Measurements from ENCODE around the gene JUP.
"Not testable (repeated sequence)": the region's sequence is repeated elsewhere in the genome, so short reads cannot be mapped to it uniquely, and the experiment has no call there.

Gene JUP

DNA sequence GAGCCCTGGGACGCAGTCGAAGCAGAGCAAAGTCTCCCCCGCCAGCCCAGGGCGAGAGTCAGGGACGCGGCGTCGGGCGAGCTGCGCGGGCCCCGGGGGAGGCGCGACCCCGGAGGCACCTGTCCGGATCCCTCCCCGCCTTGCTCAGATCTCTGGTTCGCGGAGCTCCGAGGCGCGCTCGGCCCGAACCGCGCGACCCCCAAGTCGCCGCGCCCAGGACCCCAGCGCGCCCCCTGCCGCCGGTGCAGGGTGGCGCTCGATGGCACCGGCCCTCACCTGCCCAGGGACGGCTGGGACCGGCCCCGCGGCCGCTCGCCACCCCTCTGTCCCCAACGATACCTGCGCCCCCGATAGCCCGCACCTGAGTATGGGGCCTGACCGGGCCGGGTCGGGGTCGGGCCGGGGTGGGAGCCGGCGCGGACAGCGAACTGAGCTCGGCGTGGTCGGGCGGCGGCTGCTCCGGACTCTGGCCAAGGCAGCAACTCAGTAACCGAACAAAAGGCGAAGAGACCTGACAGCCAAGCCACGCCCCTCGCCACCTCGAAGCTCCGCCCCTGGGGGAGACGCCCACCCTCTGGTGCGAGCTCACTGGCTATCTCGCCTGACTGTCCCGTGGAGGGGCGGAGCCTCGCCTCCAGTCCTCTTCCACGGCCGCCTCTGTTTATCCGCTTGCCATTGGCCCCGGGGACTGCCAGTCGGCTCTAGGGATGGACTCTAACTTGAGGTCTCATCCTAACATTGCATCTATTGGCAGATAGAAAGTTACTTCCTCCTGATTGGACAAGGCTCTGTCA is at the start of gene JUP:
Gene JUP (minus strand): TSS at position 485 of the 794 bp plus-strand sequence. CDS start 14,857 bp downstream, outside the sequence.
- in situ Hi-C loops (cut with MboI; ENCODE audit: low sequenced_read_pairs), result no loop called here

DNA sequence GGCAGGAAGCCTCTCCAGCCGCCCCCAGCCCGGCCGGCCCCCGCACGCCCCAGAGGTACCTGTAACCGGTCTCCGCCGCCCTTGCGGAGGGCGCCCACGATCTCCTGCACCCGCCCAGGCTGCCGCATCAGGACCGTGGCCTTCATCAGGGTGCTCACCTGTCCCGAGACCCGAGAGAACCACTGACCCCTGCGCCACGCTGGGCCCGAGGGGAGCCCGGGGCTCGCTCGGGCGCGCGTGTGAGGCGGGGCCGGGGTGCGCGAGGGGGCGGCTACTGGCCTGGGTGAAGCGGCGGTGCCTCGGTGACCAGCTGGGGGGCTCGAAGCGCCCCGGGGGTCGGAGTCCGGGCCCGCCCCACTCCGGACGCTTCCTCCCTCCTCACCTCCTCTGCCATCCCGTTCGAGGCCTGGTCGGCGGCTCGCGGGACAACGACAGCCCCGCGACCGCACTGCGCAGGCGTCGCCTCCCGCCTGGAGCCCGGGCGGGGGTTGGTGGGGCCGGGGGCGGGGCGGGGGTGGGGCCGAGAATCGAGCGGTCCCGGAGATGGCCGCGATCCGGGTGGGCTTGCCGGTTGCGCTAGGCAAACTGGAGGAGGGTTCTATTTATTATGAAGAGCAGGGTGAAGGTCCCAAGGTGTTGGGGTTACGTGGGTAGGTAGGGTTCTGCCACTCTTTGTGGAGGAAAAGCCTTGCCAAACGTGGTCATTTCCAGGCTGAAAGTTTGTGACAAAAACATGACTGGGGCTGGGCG is 49.5 kb upstream of the JUP start, which contains the start of gene NT5C3B:
Gene NT5C3B (minus strand): TSS at position 433 of the 750 bp plus-strand sequence. CDS start 39 bp downstream, at position 394.
- in situ Hi-C loops (cut with MboI; ENCODE audit: low sequenced_read_pairs), result no loop called here

- in situ Hi-C loops (cut with MboI; ENCODE audit: low sequenced_read_pairs), result no loop called here
Observed at GRCh38 chr17:41835214-41835799, 48.8 kb upstream of the JUP start.

- in situ Hi-C loops (cut with MboI; ENCODE audit: low sequenced_read_pairs), result not testable (repeated sequence)
Observed at GRCh38 chr17:41829961-41830360, 43.5 kb upstream of the JUP start.

DNA sequence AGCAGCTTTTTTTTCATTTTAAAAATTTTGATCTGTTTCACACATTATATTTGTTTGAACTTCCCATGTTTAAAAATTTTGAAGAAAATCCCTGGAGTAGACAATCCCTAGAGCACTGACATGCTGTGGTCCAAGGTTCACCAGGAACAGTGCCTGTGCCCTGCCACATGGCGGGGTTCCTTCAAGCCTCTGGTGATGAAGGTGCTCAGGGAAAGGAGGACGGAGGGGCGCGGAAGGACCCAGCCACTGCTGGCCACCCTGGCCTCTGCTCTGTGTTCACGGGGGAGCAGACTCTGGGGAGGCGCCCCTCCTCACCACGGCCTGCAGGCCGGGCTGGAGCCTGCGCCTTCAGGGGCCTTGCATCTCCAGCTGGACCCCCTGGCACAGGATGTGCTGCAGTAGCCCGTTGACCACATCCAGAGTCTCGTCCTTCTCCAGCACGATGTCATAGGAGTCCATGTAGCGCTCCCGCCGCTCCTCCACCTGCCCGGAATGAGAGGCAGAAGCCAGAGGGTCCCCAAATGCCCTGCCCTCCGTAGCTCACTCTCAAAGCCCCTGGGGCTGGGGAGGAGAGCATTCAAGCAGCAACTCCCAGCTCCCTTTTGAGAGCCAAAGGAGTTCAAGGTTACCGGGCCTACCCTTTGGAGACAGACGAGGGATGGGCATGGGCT is 38.8 kb upstream of the JUP start:
- in situ Hi-C loops (cut with MboI; ENCODE audit: low sequenced_read_pairs), result no loop called here

- in situ Hi-C loops (cut with MboI; ENCODE audit: low sequenced_read_pairs), result no loop called here
Observed at GRCh38 chr17:41824086-41824485, 37.6 kb upstream of the JUP start.

DNA sequence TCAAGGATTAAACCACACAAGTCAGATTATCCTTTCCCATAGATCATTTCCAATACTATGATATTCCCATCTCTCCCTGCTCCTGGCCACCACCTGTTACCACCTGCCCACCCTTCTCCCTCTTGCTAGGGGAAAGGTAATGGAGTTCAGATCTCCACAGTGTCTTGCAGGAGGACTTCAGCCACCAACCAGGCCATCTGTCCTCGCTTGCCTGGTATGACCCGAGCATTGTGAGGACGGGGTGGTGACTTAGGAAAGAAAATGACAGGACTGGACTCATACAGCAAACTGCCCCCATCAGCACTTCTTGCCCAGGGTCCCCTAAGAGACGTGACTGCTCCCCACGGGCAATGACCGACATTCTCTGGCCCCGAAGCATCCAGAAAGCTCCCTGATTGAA is 37.1 kb upstream of the JUP start:
- in situ Hi-C loops (cut with MboI; ENCODE audit: low sequenced_read_pairs), result no loop called here

GRCh38 chr17:41823141-41823524 is 36.6 kb upstream of the JUP start:
- in situ Hi-C loops (cut with MboI; ENCODE audit: low sequenced_read_pairs), result no loop called here

GRCh38 chr17:41822216-41823140 is 36.0 kb upstream of the JUP start:
- in situ Hi-C loops (cut with MboI; ENCODE audit: low sequenced_read_pairs), result no loop called here

DNA sequence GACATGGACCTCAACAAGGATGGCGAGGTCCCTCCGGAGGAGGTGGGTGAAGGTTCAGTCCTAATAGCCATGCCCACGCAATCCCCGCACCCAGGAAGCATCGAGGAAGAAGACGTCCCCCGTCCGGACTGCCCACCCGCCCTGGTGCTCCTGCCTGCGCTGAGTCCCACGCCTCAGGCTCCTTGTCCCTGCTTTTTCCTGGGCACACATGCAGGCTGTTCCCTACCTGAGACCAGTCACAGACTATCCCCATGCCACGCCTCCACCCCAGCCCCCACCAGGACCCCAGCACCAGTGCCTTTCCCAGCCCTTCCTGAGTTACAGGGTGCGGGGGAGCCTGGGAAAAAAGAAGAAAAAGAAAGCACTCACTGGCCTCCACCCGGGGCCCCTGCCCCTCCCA is 35.3 kb upstream of the JUP start:
- in situ Hi-C loops (cut with MboI; ENCODE audit: low sequenced_read_pairs), result no loop called here

GRCh38 chr17:41818024-41818423 is 31.5 kb upstream of the JUP start:
- in situ Hi-C loops (cut with MboI; ENCODE audit: low sequenced_read_pairs), result no loop called here

DNA sequence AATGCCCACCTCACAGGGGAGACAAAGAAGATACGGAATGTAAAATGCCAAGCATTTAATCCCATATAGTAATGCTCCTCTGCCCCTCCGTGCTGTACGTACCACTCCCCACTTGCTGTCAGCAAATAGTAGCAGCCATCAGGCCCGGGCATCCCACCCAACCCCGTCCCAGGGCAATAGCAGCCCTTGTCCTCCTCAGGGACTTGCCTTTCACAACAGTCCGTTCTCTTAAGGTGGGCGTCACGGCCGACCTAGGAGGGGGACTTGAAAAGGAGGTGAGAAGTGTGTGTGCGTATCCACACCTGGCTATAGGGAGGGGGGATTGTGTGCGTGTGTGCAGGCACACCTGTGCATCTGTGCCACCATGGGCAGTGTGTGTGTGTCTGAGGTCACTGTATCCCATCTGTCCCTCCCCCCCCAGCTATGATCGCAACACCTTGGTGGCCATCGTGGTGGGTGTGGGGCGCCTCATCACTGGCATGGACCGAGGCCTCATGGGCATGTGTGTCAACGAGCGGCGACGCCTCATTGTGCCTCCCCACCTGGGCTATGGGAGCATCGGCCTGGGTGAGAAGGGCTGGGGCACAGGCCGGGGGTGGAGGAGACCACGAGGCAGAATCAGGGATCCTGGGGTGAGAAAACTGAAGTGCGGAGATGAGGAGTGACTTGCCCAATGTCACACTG is 30.3 kb upstream of the JUP start:
- in situ Hi-C loops (cut with MboI; ENCODE audit: low sequenced_read_pairs), result no loop called here

GRCh38 chr17:41814195-41814594 is 27.7 kb upstream of the JUP start:
- in situ Hi-C loops (cut with MboI; ENCODE audit: low sequenced_read_pairs), result no loop called here

- in situ Hi-C loops (cut with MboI; ENCODE audit: low sequenced_read_pairs), result no loop called here
Observed at GRCh38 chr17:41813699-41814124, 27.2 kb upstream of the JUP start.

DNA sequence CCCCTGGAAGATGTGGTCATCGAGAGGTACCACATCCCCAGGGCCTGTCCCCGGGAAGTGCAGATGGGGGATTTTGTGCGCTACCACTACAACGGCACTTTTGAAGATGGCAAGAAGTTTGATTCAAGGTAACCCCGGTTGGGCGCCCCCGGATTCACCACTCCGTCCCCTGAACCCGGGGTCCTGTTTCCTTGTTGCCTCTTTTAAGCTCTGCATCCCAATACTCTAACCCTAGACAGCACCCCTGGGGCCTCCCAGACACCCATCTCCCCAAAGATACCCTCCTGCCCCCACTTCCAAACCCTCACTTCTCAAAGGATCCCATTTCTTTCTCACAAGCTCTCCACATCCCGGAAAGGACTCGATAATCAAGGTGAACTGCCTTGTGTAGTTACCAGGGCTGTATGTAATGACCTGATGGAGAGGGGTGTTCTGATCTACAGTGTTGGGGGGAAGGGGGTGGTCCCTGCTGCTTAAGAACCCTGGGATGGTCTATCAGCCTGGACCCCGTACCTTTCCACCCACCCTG is 26.7 kb upstream of the JUP start:
- in situ Hi-C loops (cut with MboI; ENCODE audit: low sequenced_read_pairs), result no loop called here

DNA sequence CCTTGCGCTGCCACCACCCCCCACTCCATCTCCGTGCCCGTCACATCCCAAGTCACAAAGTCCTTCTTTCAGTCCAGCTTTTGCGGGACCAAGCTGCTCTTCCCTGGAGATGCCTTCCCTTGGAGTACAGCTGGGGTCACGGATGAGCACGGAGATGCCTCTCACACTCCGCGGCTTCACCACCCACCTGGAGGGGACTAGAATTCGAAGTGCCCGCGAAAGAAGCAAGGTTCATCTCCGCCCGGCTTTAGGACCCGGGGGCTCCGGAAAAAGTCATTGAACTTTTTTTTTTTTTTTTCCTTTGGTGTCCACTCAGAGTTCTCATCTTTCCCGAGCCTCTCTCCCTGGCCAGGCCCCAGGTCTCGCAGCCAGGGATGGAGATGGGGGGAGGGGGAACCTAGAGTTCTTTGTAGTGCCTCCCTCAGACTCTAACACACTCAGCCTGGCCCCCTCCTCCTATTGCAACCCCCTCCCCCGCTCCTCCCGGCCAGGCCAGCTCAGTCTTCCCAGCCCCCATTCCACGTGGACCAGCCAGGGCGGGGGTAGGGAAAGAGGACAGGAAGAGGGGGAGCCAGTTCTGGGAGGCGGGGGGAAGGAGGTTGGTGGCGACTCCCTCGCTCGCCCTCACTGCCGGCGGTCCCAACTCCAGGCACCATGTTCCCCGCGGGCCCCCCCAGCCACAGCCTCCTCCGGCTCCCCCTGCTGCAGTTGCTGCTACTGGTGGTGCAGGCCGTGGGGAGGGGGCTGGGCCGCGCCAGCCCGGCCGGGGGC is 26.1 kb upstream of the JUP start, which contains the start of gene FKBP10:
Gene FKBP10 (plus strand): TSS at position 624 of the 771 bp plus-strand sequence. CDS start 31 bp downstream, at position 655.
- in situ Hi-C loops (cut with MboI; ENCODE audit: low sequenced_read_pairs), result no loop called here

GRCh38 chr17:41811549-41812380 is 25.3 kb upstream of the JUP start, which contains the start of gene P3H4:
TSS of gene P3H4 (minus strand) at chr17:41811949. CDS start at chr17:41811915, 34 bp downstream.
- in situ Hi-C loops (cut with MboI; ENCODE audit: low sequenced_read_pairs), result no loop called here
